Measurements from ENCODE around the gene GDF10. TPM values are rescaled to one million over a fixed set of nuclear protein-coding genes. Genes with fewer than 3 reads are reported as not detected.

GDF10 gene
- total RNA-seq, 1 donor, result not detected

Other genes starting within 250 kb of the GDF10 start
- not detected for gene GDF2, start 22.3 kb downstream of the GDF10 start, total RNA-seq
- gene RBP3, start 48.2 kb downstream of the GDF10 start, total RNA-seq, result not detected
- gene ZNF488, start 84.1 kb downstream of the GDF10 start, total RNA-seq, result not detected
- 0.31 TPM for gene ANXA8, start 183.9 kb downstream of the GDF10 start, total RNA-seq
- not detected for gene FAM25G, start 191.5 kb downstream of the GDF10 start, total RNA-seq
- 10.6 TPM for gene AGAP9, start 223.4 kb downstream of the GDF10 start, total RNA-seq

All from mononuclear cell (primary cell).